ENCODE results near the gene LAMB3.

The LAMB3 gene

GRCh38 chr1:209583408-209583807, 68.8 kb downstream of the LAMB3 start, which contains the start of gene CAMK1G:
CAMK1G (plus strand) TSS chr1:209583714; CDS start chr1:209594984, 11,270 bp downstream.
- H3K4me1 ChIP-seq, result no peaks in the 10 kb centered on the region
- H3K27me3 ChIP-seq, result no peaks in the 10 kb centered on the region
- no peaks in the 10 kb centered on the region for H4K20me1 ChIP-seq
- TF ChIP-seq Cebpa-rat (IDR thresholded peaks at IDR 0.05), result no peak
- no peak within 1 kb of the TSS for H3K4me2 ChIP-seq
- H3K27ac ChIP-seq, result no peak within 1 kb of the TSS
- H3K9ac ChIP-seq, result no peak within 1 kb of the TSS
- no peak within 1 kb of the TSS for H3K4me3 ChIP-seq
- H3K36me3 ChIP-seq, result no peaks in the 10 kb centered on the region
- H3K9me3 ChIP-seq (replicated peaks in 1 of 11), result peaks cover 0 to 10% (median 5%) of the 10 kb centered on the region in 11 experiments; a peak in 10 of 22 replicates

- H3K27me3 ChIP-seq, result no peaks in the 10 kb centered on the region
- H3K4me1 ChIP-seq, result no peaks in the 10 kb centered on the region
- H3K4me3 ChIP-seq, result no peak overlapping the region
- no peak for TF ChIP-seq Cebpa-rat (IDR thresholded peaks at IDR 0.05)
- H3K27ac ChIP-seq, result no peak overlapping the region
- H3K9me3 ChIP-seq (replicated peaks in 1 of 11), result no peaks in the 10 kb centered on the region
- H3K36me3 ChIP-seq, result no peaks in the 10 kb centered on the region
- no peak overlapping the region for H3K9ac ChIP-seq
- H4K20me1 ChIP-seq, result no peaks in the 10 kb centered on the region
- no peak overlapping the region for H3K4me2 ChIP-seq
Observed at GRCh38 chr1:209580577-209580976, 71.6 kb downstream of the LAMB3 start.

GRCh38 chr1:209577346-209577745, 74.9 kb downstream of the LAMB3 start:
- Histone ChIP-seq H3K36me3 (no peaks in the 10 kb centered on the region), H3K4me2 (no peak overlapping the region; a peak in 1 of 22 replicates), H4K20me1 (no peaks in the 10 kb centered on the region), H3K9me3 (replicated peaks in 1 of 11) (no peaks in the 10 kb centered on the region), H3K9ac (no peak overlapping the region; a peak in 1 of 22 replicates), H3K27me3 (no peaks in the 10 kb centered on the region), H3K4me1 (no peaks in the 10 kb centered on the region), H3K27ac (no peak overlapping the region), H3K4me3 (no peak overlapping the region)
- TF ChIP-seq Cebpa-rat (IDR thresholded peaks at IDR 0.05), result no peak

- H3K27ac ChIP-seq, result no peak overlapping the region
- no peaks in the 10 kb centered on the region for H3K9me3 ChIP-seq (replicated peaks in 1 of 11)
- H4K20me1 ChIP-seq, result no peaks in the 10 kb centered on the region
- H3K27me3 ChIP-seq, result no peaks in the 10 kb centered on the region
- H3K36me3 ChIP-seq, result no peaks in the 10 kb centered on the region
- H3K9ac ChIP-seq, result no peak overlapping the region
- no peak for TF ChIP-seq Cebpa-rat (IDR thresholded peaks at IDR 0.05)
- H3K4me3 ChIP-seq, result no peak overlapping the region
- no peaks in the 10 kb centered on the region for H3K4me1 ChIP-seq
- H3K4me2 ChIP-seq, result no peak overlapping the region
Observed at GRCh38 chr1:209576392-209577197, 75.6 kb downstream of the LAMB3 start.

- H3K4me3 ChIP-seq, result no peak overlapping the region
- no peaks in the 10 kb centered on the region for H3K36me3 ChIP-seq
- H3K9ac ChIP-seq, result no peak overlapping the region
- TF ChIP-seq Cebpa-rat (IDR thresholded peaks at IDR 0.05), result no peak
- no peak overlapping the region for H3K27ac ChIP-seq
- H3K9me3 ChIP-seq (replicated peaks in 1 of 11), result no peaks in the 10 kb centered on the region
- peak overlapping the region in 4 of 11 experiments; percentile 0 to 70 (median 32); a peak in 2 of 22 replicates for H3K4me2 ChIP-seq
- H3K4me1 ChIP-seq, result peaks cover 0 to 13% (median 9%) of the 10 kb centered on the region in 10 experiments; a peak in 10 of 20 replicates
- H3K27me3 ChIP-seq, result no peaks in the 10 kb centered on the region
- no peaks in the 10 kb centered on the region for H4K20me1 ChIP-seq
Observed at GRCh38 chr1:209570743-209571142, 81.5 kb downstream of the LAMB3 start.

- Histone ChIP-seq H3K4me3 (peak overlapping the region in 1 of 10 experiments; percentile 28; a peak in 1 of 20 replicates), H3K9ac (peak overlapping the region in 2 of 11 experiments; percentile 23 to 41; a peak in 2 of 22 replicates), H3K9me3 (replicated peaks in 1 of 11) (no peaks in the 10 kb centered on the region), H3K27me3 (no peaks in the 10 kb centered on the region), H4K20me1 (no peaks in the 10 kb centered on the region), H3K27ac (0 out of 22 replicates have a peak overlapping the region, but pooled peaks of 2 of the 11 experiments have one; percentile 22 to 39), H3K4me2 (peak overlapping the region; percentile 24 to 70 (median 44); a peak in 18 of 22 replicates), H3K4me1 (peaks cover 0 to 13% (median 9%) of the 10 kb centered on the region in 10 experiments; a peak in 10 of 20 replicates), H3K36me3 (no peaks in the 10 kb centered on the region)
- no peak for TF ChIP-seq Cebpa-rat (IDR thresholded peaks at IDR 0.05)
Observed at GRCh38 chr1:209569455-209570207, 82.6 kb downstream of the LAMB3 start.

GRCh38 chr1:209567698-209568175, 84.5 kb downstream of the LAMB3 start:
- no peak for TF ChIP-seq Cebpa-rat (IDR thresholded peaks at IDR 0.05)
- Histone ChIP-seq H3K36me3 (no peaks in the 10 kb centered on the region), H3K4me1 (peaks cover 0 to 13% (median 9%) of the 10 kb centered on the region in 10 experiments; a peak in 10 of 20 replicates), H3K9ac (no peak overlapping the region), H3K27ac (no peak overlapping the region), H3K4me2 (no peak overlapping the region), H3K9me3 (replicated peaks in 1 of 11) (no peaks in the 10 kb centered on the region), H3K4me3 (no peak overlapping the region), H3K27me3 (no peaks in the 10 kb centered on the region), H4K20me1 (no peaks in the 10 kb centered on the region)

- no peak for TF ChIP-seq Cebpa-rat (IDR thresholded peaks at IDR 0.05)
- Histone ChIP-seq H3K4me3 (no peak overlapping the region), H4K20me1 (no peaks in the 10 kb centered on the region), H3K27me3 (no peaks in the 10 kb centered on the region), H3K27ac (no peak overlapping the region), H3K4me2 (no peak overlapping the region), H3K9ac (no peak overlapping the region), H3K36me3 (no peaks in the 10 kb centered on the region), H3K9me3 (replicated peaks in 1 of 11) (no peaks in the 10 kb centered on the region), H3K4me1 (peaks cover 0 to 13% (median 9%) of the 10 kb centered on the region in 10 experiments; a peak in 10 of 20 replicates)
Observed at GRCh38 chr1:209565759-209566678, 86.2 kb downstream of the LAMB3 start.
